ENCODE results near the gene ZNF284. TPM values are rescaled to one million over a fixed set of nuclear protein-coding genes. Genes with fewer than 3 reads are reported as not detected.

The ZNF284 gene
- 1 to 10 TPM; 1.6 to 1.9 TPM for total RNA-seq
- 2.6 to 5.6 reads per million in 2 donors for total RNA-seq

- H3K36me3 Mint-ChIP-seq (ENCODE audit: low read depth) = peaks cover 2% of the 10 kb centered on the region
- H3K27me3 Mint-ChIP-seq = no peaks in the 10 kb centered on the region
- H3K4me3 Mint-ChIP-seq = peak within 1 kb of the TSS; percentile 88
- DNase-seq (peak; percentile 49 to 67 (median 67)), ATAC-seq (peak; percentile 100)
- peaks cover 3% of the 10 kb centered on the region for H3K9me3 ChIP-seq (ENCODE audit: control insufficient read depth, low read length, poor library complexity, severe bottlenecking)
- peak within 1 kb of the TSS; percentile 66 for H3K27ac Mint-ChIP-seq
- H3K4me1 Mint-ChIP-seq = peaks cover 17% of the 10 kb centered on the region
Measured at GRCh38 chr19:44071824-44072542, at the start of gene ZNF284. TSS of gene ZNF284 (plus strand) at chr19:44072159. CDS start at chr19:44076390, 4,231 bp downstream.

DNA sequence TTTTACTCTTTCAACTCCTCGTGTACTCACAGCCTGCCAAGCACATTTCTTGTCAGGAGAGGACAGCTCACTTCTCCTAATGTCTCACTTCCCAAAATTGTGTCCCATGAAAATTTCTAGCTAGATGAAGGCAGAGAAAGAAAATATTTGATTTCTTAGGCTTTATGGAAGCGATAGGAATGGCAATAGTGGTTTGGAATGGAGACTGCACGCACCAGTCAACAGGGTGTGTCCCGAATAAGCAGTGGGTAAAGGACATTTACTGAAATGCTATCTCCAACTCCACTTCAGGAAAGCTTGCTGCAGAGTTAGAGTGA is 47.1 kb upstream of the ZNF284 start:
- H3K27ac Mint-ChIP-seq = peak overlapping the region; percentile 16
- peaks cover 8% of the 10 kb centered on the region for H3K4me1 Mint-ChIP-seq
- peak overlapping the region; percentile 95 for H3K4me3 Mint-ChIP-seq
- no peaks in the 10 kb centered on the region for H3K27me3 Mint-ChIP-seq
- DNase-seq (no peak), ATAC-seq (no peak)
- peaks cover 10% of the 10 kb centered on the region for H3K36me3 Mint-ChIP-seq (ENCODE audit: low read depth)
- peaks cover 21% of the 10 kb centered on the region for H3K9me3 ChIP-seq (ENCODE audit: control insufficient read depth, low read length, poor library complexity, severe bottlenecking)

DNA sequence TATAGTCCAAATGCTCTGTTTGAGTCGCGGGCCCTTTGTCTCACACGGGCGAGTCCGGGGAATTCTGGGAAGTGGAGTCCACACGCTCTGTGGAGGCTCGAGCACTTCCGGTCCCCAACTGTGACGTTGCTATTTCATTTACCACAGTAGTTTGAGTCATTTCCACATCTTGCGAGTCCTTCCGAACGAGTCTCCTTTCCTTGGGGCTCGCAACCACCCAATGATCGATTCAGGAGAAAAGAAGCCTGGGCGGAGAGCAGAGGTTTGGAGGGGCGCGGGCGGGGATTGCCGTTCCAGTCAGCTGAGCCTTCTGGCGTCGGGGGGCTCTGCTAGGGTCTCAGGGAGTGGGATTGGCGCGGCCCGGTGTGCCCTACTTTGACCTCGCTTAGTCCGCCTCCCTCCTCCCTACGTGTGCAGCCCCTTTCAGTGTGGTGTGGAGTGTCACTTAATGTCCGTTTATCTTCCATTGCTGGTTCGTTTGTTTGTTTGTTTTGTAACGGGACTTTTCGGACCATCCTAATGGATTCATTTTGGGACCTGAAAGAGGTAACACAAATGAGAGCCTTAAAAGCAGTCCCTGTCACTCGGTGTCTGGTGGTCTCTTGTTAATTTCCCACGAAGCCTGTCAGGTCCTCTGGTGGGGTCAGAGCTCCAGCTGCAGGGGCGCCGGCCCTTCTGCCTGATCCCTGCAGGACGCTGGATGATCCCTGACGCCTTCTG is 46.6 kb upstream of the ZNF284 start, which contains the start of gene ZNF222:
Gene ZNF222 (plus strand): TSS at position 163 of the 720 bp plus-strand sequence. CDS start 58 bp downstream, at position 221.
- Mint-ChIP-seq H3K4me3 (peak within 1 kb of the TSS; percentile 95), H3K4me1 (peaks cover 8% of the 10 kb centered on the region), H3K36me3 (ENCODE audit: low read depth) (peaks cover 10% of the 10 kb centered on the region), H3K27ac (peak within 1 kb of the TSS; percentile 16), H3K27me3 (no peaks in the 10 kb centered on the region)
- ATAC-seq = peak; percentile 100
- peak; percentile 39 to 49 (median 41) for DNase-seq
- peaks cover 22% of the 10 kb centered on the region for H3K9me3 ChIP-seq (ENCODE audit: control insufficient read depth, low read length, poor library complexity, severe bottlenecking)

DNA sequence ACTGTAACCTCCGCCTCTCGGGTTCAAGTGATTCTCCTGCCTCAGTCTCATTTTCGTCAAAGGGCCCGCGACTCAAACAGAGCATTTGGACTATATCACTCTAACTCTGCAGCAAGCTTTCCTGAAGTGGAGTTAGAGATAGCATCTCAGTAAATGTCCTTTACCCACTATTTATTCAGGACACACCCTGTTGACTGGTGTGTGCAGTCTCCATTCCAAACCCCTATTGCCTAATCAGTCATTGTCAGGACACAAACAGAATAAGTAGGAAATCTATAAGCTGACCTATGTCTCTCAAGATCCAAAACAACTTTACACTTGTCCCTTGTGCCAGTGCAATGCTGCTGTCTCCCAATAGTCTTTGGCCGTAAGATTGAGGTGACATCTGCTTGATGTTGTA is 45.3 kb upstream of the ZNF284 start:
- ATAC-seq = no peak
- peaks cover 30% of the 10 kb centered on the region for H3K9me3 ChIP-seq (ENCODE audit: control insufficient read depth, low read length, poor library complexity, severe bottlenecking)
- Mint-ChIP-seq H3K36me3 (ENCODE audit: low read depth) (peaks cover 10% of the 10 kb centered on the region), H3K27ac (no peak overlapping the region), H3K4me3 (no peak overlapping the region), H3K4me1 (peaks cover 8% of the 10 kb centered on the region), H3K27me3 (no peaks in the 10 kb centered on the region)
- no peak for DNase-seq

- H3K27me3 Mint-ChIP-seq = no peaks in the 10 kb centered on the region
- ATAC-seq = no peak
- H3K27ac Mint-ChIP-seq = no peak overlapping the region
- H3K9me3 ChIP-seq (ENCODE audit: control insufficient read depth, low read length, poor library complexity, severe bottlenecking) = peaks cover 45% of the 10 kb centered on the region
- H3K4me3 Mint-ChIP-seq = no peak overlapping the region
- peaks cover 14% of the 10 kb centered on the region for H3K36me3 Mint-ChIP-seq (ENCODE audit: low read depth)
- DNase-seq = no peak
- H3K4me1 Mint-ChIP-seq = no peaks in the 10 kb centered on the region
Measured at GRCh38 chr19:44032001-44032610, 39.9 kb upstream of the ZNF284 start.

DNA sequence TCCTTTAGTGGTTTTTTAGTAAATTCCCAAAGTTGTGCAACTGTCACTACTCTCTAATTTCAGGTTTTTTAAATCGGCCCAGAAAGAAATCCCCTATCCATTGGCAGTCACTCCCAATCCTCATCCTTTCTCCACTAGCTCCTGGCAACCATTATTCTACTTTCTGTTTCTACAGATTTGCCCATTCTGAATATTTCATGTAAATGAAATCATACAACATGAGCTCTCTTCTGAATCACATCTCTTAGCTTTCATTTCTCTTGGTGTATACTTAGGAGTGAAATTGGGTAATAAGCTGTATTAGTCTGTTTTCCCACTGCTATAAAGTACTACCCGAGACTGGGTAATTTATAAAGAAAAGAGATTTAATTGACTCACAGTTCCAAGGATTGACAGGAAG is 29.8 kb upstream of the ZNF284 start:
- Mint-ChIP-seq H3K27me3 (no peaks in the 10 kb centered on the region), H3K4me1 (no peaks in the 10 kb centered on the region), H3K4me3 (no peak overlapping the region)

DNA sequence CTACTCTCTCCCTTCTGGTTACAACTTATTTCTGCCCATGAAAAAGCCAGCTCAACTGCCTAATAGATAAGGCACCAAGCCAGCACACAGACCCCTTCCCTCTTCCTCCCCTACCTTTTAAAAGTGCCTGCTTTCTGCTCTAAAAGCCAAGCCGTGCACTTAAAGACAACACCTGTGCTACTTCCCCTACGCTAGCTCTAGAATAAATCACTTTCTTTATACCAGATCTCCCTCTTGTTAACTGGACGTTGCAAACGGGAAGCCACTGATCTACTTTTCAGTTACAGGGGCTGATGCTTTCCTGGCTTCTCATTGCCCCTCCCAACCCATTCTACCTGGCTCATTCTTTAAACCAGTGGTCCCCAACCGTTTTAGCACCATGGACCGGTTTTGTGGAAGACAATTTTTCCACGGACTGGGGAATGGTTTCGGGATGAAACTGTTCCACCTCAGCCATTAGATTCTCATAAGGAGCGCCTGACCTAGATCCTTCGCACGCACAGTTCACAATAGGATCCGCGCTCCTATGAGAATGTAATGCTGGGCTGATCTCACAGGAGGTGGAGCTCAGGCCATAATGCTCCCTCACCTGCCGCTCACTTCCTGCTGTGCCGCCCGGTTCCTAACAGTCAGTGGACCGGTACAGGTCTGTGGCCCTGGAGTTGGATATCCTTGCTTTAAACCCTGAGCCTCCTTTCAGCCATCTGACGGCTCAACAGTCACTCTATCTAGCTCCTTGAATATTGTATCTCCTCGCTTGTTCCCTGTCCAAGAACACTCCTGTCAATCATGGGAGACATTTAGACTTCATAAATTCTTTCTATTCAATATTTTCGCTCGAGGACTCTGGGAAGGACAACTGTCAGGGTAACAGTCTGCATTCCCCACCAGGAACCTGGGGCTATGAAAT is 21.0 kb upstream of the ZNF284 start:
- peaks cover 2% of the 10 kb centered on the region for H3K36me3 Mint-ChIP-seq (ENCODE audit: low read depth)
- H3K9me3 ChIP-seq (ENCODE audit: control insufficient read depth, low read length, poor library complexity, severe bottlenecking) = peaks cover 7% of the 10 kb centered on the region
- DNase-seq = no peak

More for the DNA sequence above, 29.8 kb upstream of the ZNF284 start:
- DNase-seq (no peak), ATAC-seq (no peak)
- Mint-ChIP-seq H3K36me3 (ENCODE audit: low read depth) (peaks cover 2% of the 10 kb centered on the region), H3K27ac (no peak overlapping the region)
- no peaks in the 10 kb centered on the region for H3K9me3 ChIP-seq (ENCODE audit: control insufficient read depth, low read length, poor library complexity, severe bottlenecking)

GRCh38 chr19:44051650-44052402 is 20.1 kb upstream of the ZNF284 start, which contains the start of gene ZNF223:
TSS of gene ZNF223 (plus strand) at chr19:44052036. CDS start at chr19:44055177, 3,141 bp downstream.
- Mint-ChIP-seq H3K4me1 (no peaks in the 10 kb centered on the region), H3K36me3 (ENCODE audit: low read depth) (peaks cover 4% of the 10 kb centered on the region), H3K27me3 (peaks cover 5% of the 10 kb centered on the region), H3K27ac (peak within 1 kb of the TSS; percentile 57), H3K4me3 (peak within 1 kb of the TSS; percentile 88)
- DNase-seq (peak in 1 of 3 donors; percentile 32), ATAC-seq (peak; percentile 85)
- peaks cover 7% of the 10 kb centered on the region for H3K9me3 ChIP-seq (ENCODE audit: control insufficient read depth, low read length, poor library complexity, severe bottlenecking)

More for the DNA sequence above, 21.0 kb upstream of the ZNF284 start:
- H3K27ac Mint-ChIP-seq = peak overlapping the region; percentile 57
- no peaks in the 10 kb centered on the region for H3K4me1 Mint-ChIP-seq
- peak; percentile 55 for ATAC-seq
- H3K4me3 Mint-ChIP-seq = peak overlapping the region; percentile 88
- peaks cover 5% of the 10 kb centered on the region for H3K27me3 Mint-ChIP-seq

DNA sequence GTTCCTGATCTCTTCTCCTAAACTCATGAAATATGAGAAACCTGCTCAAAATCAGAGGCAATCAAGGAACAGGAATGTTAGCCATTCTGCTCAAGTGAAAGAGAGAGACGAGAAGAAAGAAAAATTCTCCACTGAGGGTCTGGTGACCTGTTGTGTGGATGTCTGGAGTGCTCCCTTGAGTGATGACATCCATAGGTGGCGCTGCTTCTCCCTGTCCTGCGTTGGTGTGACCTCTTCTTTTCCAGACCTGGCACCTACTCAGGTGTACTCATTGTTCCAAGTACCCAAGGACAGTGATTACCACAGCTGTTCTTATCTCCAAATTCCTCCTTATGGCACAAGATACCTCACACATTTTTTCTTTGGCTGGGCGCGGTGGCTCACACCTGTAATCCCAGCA is 16.1 kb upstream of the ZNF284 start:
- H3K4me3 Mint-ChIP-seq = no peak overlapping the region
- H3K4me1 Mint-ChIP-seq = no peaks in the 10 kb centered on the region

DNA sequence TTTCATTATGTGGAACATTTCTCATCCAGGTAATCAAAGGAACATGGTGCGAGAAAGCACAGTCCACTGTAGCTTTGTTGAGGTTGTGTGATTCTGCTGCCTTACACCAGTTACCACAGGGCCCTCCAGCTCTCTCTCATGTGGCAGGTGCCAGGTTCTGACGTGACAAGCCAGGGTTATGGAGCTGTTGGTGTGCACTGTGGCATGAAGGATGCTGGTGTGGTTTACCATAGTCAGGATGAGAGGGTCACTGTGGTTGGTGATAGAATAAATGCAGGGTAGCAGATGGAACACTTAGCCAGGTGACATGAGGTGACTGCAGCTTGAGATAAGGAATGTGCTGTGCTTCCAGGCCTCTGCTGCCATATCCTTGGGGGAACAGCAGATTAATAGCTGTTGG is 12.7 kb upstream of the ZNF284 start:
- peaks cover 11% of the 10 kb centered on the region for H3K9me3 ChIP-seq (ENCODE audit: control insufficient read depth, low read length, poor library complexity, severe bottlenecking)
- ATAC-seq = no peak
- no peak for DNase-seq
- Mint-ChIP-seq H3K27ac (no peak overlapping the region), H3K36me3 (ENCODE audit: low read depth) (peaks cover 9% of the 10 kb centered on the region), H3K4me3 (no peak overlapping the region), H3K27me3 (no peaks in the 10 kb centered on the region), H3K4me1 (no peaks in the 10 kb centered on the region)

More for the DNA sequence above, 16.1 kb upstream of the ZNF284 start:
- no peak for DNase-seq
- Mint-ChIP-seq H3K27me3 (no peaks in the 10 kb centered on the region), H3K36me3 (ENCODE audit: low read depth) (peaks cover 9% of the 10 kb centered on the region), H3K27ac (no peak overlapping the region)
- no peak for ATAC-seq
- peaks cover 8% of the 10 kb centered on the region for H3K9me3 ChIP-seq (ENCODE audit: control insufficient read depth, low read length, poor library complexity, severe bottlenecking)

GRCh38 chr19:44061038-44061437 is 10.9 kb upstream of the ZNF284 start:
- peaks cover 11% of the 10 kb centered on the region for H3K9me3 ChIP-seq (ENCODE audit: control insufficient read depth, low read length, poor library complexity, severe bottlenecking)
- Mint-ChIP-seq H3K36me3 (ENCODE audit: low read depth) (peaks cover 11% of the 10 kb centered on the region), H3K27me3 (no peaks in the 10 kb centered on the region), H3K4me1 (no peaks in the 10 kb centered on the region), H3K4me3 (no peak overlapping the region), H3K27ac (no peak overlapping the region)
- ATAC-seq (no peak), DNase-seq (no peak)

DNA sequence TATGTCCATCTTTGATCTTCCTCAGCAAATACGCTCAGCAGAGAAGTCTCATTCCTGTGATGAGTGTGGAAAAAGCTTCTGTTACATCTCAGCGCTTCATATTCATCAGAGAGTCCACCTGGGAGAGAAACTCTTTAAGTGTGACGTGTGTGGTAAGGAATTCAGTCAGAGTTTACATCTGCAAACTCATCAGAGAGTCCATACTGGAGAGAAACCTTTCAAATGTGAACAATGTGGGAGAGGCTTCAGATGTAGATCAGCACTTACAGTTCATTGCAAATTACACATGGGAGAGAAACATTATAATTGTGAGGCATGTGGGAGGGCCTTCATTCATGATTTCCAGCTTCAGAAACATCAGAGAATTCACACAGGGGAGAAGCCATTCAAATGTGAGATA is 5.7 kb upstream of the ZNF284 start:
- no peaks in the 10 kb centered on the region for H3K4me1 Mint-ChIP-seq
- peaks cover 19% of the 10 kb centered on the region for H3K9me3 ChIP-seq (ENCODE audit: control insufficient read depth, low read length, poor library complexity, severe bottlenecking)
- H3K4me3 Mint-ChIP-seq = no peak overlapping the region
- ATAC-seq (no peak), DNase-seq (no peak)
- H3K27ac Mint-ChIP-seq = no peak overlapping the region
- H3K36me3 Mint-ChIP-seq (ENCODE audit: low read depth) = peaks cover 2% of the 10 kb centered on the region
- H3K27me3 Mint-ChIP-seq = no peaks in the 10 kb centered on the region
